ENCODE measurements around the gene RASGRF1. TPM values are rescaled to one million over a fixed set of nuclear protein-coding genes. Genes with fewer than 3 reads are reported as not detected.
A peak's percentile ranks its signal among the peaks of the same experiment; 100 is the strongest.

RASGRF1 gene
- total and polyA plus RNA-seq, 9 of the 15 experiments (the other 6 are each of a cell fraction or from before 2014, with no cell fraction given) = 0.03 to 0.58 (median 0.06) TPM; not detected in 1

- no peak for TF ChIP-seq ZNF518B (CRISPR knock-in tag; IDR thresholded peaks at IDR 0.05)
- TF ChIP-seq PRDM10 (IDR thresholded peaks at IDR 0.05; ENCODE audit: partially characterized antibody) = no peak
- no peak for TF ChIP-seq PML (IDR thresholded peaks at IDR 0.05; ENCODE audit: low read length)
- no peak for TF ChIP-seq ZNF212 (CRISPR knock-in tag; IDR thresholded peaks at IDR 0.05)
- no peak for TF ChIP-seq TSHZ1 (CRISPR knock-in tag; IDR thresholded peaks at IDR 0.05)
- TF ChIP-seq ATF4 (CRISPR knock-in tag; IDR thresholded peaks at IDR 0.05) = 0 out of 2 replicates have a peak, but pooled peaks have one; percentile 18
- TF ChIP-seq ZNF124 (CRISPR knock-in tag; IDR thresholded peaks at IDR 0.05) = no peak
- TF ChIP-seq ZNF24 (IDR thresholded peaks at IDR 0.05) = no peak
- TF ChIP-seq SIRT6 (IDR thresholded peaks at IDR 0.05; ENCODE audit: low read depth, low read length) = no peak
- TF ChIP-seq SREBF2 (CRISPR knock-in tag; IDR thresholded peaks at IDR 0.05) = no peak
- peak; percentile 77 for TF ChIP-seq TAF1 (IDR thresholded peaks at IDR 0.05; ENCODE audit: control insufficient read depth, extremely low read depth, insufficient read depth, low read length, severe bottlenecking)
- TF ChIP-seq GABPB2 (CRISPR knock-in tag; conservative IDR thresholded peaks at IDR 0.05) = no peak
- TF ChIP-seq DNMT1 (IDR thresholded peaks at IDR 0.05) = no peak
- TF ChIP-seq BMI1 (IDR thresholded peaks at IDR 0.05; ENCODE audit: low read length) = no peak
- no peak for TF ChIP-seq C11orf30 (IDR thresholded peaks at IDR 0.05; ENCODE audit: low read depth)
- TF ChIP-seq DMBX1 (CRISPR knock-in tag; IDR thresholded peaks at IDR 0.05; ENCODE audit: borderline replicate concordance) = no peak
- no peak for TF ChIP-seq ZSCAN32 (CRISPR knock-in tag; IDR thresholded peaks at IDR 0.05)
These were observed 145.7 kb downstream of the RASGRF1 start, which contains the start of gene CTSH (continued) for GRCh38 chr15:78944669-78945407.
